Thyroid gland (tissue), 4 donors: Measurements from ENCODE around the gene CACNG4. TPM values are rescaled to one million over a fixed set of nuclear protein-coding genes. Genes with fewer than 3 reads are reported as not detected.

Experiments used
- DNase-seq, 2 donors: peaks; one replicate each; pipeline ENCODE4 v3.0.0-alpha.2; 2019
- H3K27ac ChIP-seq, 3 donors: fragments of 200-600 bp; sonication (generic); 1 replicate in 2 of 3; 2 replicates in 1 of 3; pipeline ENCODE4 v1.5.1; 2016 to 2019; ENCODE audit warnings: mild to moderate bottlenecking in 1 of 3, moderate library complexity in 1 of 3
- H3K27me3 ChIP-seq: fragments of 200-600 bp; sonication (generic); one replicate; pipeline ENCODE4 v1.5.1; 2019
- H3K36me3 ChIP-seq, 2 donors: fragments of 200-600 bp; sonication (generic); one replicate each; pipeline ENCODE4 v1.5.1; 2016 to 2019
- H3K4me1 ChIP-seq, 2 donors: fragments of 200-600 bp; sonication (generic); one replicate each; pipeline ENCODE4 v1.5.1; 2017 to 2019
- H3K4me3 ChIP-seq, 3 donors: fragments of 200-600 bp; sonication (generic); replicated peaks in 1 of 3; 1 replicate in 2 of 3; 2 replicates in 1 of 3; pipeline ENCODE4 v1.5.1; 2016; ENCODE audit warnings: mild to moderate bottlenecking in 1 of 3
- H3K9me3 ChIP-seq: fragments of 200-600 bp; sonication (generic); one replicate; pipeline ENCODE4 v1.5.1; 2017
- CTCF ChIP-seq, 6 experiments: fragments of 200-600 bp in 3 of 6; fragments of 450-650 bp in 3 of 6; sonication (generic) in 3 of 6; IDR thresholded peaks; one replicate each; pipeline ENCODE4 v1.5.1; 2016 to 2019; ENCODE audit warnings: antibody characterized with exemption in 6 of 6, mild to moderate bottlenecking in 2 of 6, inconsistent platforms in 1 of 6, moderate library complexity in 1 of 6
- POLR2A ChIP-seq, 2 donors: fragments of 450-650 bp; IDR thresholded peaks; one replicate each; pipeline ENCODE4 v1.6.1; 2017; ENCODE audit warnings: antibody characterized with exemption in 2 of 2, mild to moderate bottlenecking in 2 of 2, moderate library complexity in 1 of 2
- WGBS, 2 donors: methylation state at CpG; one replicate each; pipeline ENCODE4 v1.1.5; 2017; 5-methylcytosine and 5-hydroxymethylcytosine counted together
- intact Hi-C: fragments of 100-400 bp; cut with DNase I; formaldehyde crosslinking; loops from one replicate; pipeline ENCODE4 v1.15.1; 2023
- total RNA-seq, 4 donors: library from RNA; depleted of rRNA; stranded (reverse); fragments of >200 nt; gene quantifications; one replicate each; pipeline ENCODE4 v1.2.3, GENCODE V29; 2016

CACNG4 gene
- total RNA-seq, 4 donors from 2014 or later: 0.24 TPM; not detected in 3

- no peaks in the 10 kb centered on the region for H3K9me3 ChIP-seq
- H3K27me3 ChIP-seq: no peaks in the 10 kb centered on the region
- H3K4me3 ChIP-seq: no peak overlapping the region
- DNase-seq: no peak
- WGBS, 2 donors: 89% methylated on average over 18 of the region's 18 CpGs
- TF ChIP-seq CTCF (IDR thresholded peaks at IDR 0.05): no peak
- no peak for TF ChIP-seq POLR2A (IDR thresholded peaks at IDR 0.05)
- H3K4me1 ChIP-seq: no peaks in the 10 kb centered on the region
- H3K36me3 ChIP-seq: no peaks in the 10 kb centered on the region
- intact Hi-C loops: no loop called here
- no peak overlapping the region for H3K27ac ChIP-seq
Measured at GRCh38 chr17:67056746-67057490, 92.4 kb downstream of the CACNG4 start.

- Histone ChIP-seq H3K9me3 (no peaks in the 10 kb centered on the region), H3K36me3 (no peaks in the 10 kb centered on the region), H3K27me3 (no peaks in the 10 kb centered on the region), H3K4me3 (no peak overlapping the region), H3K27ac (no peak overlapping the region), H3K4me1 (no peaks in the 10 kb centered on the region)
- TF ChIP-seq CTCF (IDR thresholded peaks at IDR 0.05) (no peak), POLR2A (IDR thresholded peaks at IDR 0.05) (no peak)
- no peak for DNase-seq
- intact Hi-C loops: no loop called here
- WGBS, 2 donors: 96 to 97% methylated on average over 8 of the region's 8 CpGs
Measured at GRCh38 chr17:67058036-67058435, 93.5 kb downstream of the CACNG4 start.

- Histone ChIP-seq H3K4me1 (no peaks in the 10 kb centered on the region), H3K27me3 (no peaks in the 10 kb centered on the region), H3K9me3 (no peaks in the 10 kb centered on the region), H3K36me3 (no peaks in the 10 kb centered on the region), H3K27ac (no peak overlapping the region), H3K4me3 (no peak overlapping the region)
- DNase-seq: no peak
- 62 to 72% methylated on average over 6 of the region's 6 CpGs for WGBS, 2 donors
- TF ChIP-seq POLR2A (IDR thresholded peaks at IDR 0.05) (no peak), CTCF (IDR thresholded peaks at IDR 0.05) (no peak)
- intact Hi-C loops: no loop called here
Measured at GRCh38 chr17:67059372-67059771, 94.9 kb downstream of the CACNG4 start.

- DNase-seq: no peak
- WGBS, 2 donors: 79 to 81% methylated on average over 6 of the region's 6 CpGs
Measured at GRCh38 chr17:67063141-67063540, 98.6 kb downstream of the CACNG4 start.

More at GRCh38 chr17:67063141-67063540, 98.6 kb downstream of the CACNG4 start:
- H3K27ac ChIP-seq: no peak overlapping the region
- H3K4me1 ChIP-seq: no peaks in the 10 kb centered on the region
- TF ChIP-seq CTCF (IDR thresholded peaks at IDR 0.05): no peak
- TF ChIP-seq POLR2A (IDR thresholded peaks at IDR 0.05): no peak
- H3K27me3 ChIP-seq: no peaks in the 10 kb centered on the region
- no peaks in the 10 kb centered on the region for H3K36me3 ChIP-seq
- no peak overlapping the region for H3K4me3 ChIP-seq
- no peaks in the 10 kb centered on the region for H3K9me3 ChIP-seq
- intact Hi-C loops: no loop called here
